ENCODE measurements around the gene HPD.
"Not testable (repeated sequence)": the region's sequence is repeated elsewhere in the genome, so short reads cannot be mapped to it uniquely, and the experiment has no call there.

HPD gene

DNA sequence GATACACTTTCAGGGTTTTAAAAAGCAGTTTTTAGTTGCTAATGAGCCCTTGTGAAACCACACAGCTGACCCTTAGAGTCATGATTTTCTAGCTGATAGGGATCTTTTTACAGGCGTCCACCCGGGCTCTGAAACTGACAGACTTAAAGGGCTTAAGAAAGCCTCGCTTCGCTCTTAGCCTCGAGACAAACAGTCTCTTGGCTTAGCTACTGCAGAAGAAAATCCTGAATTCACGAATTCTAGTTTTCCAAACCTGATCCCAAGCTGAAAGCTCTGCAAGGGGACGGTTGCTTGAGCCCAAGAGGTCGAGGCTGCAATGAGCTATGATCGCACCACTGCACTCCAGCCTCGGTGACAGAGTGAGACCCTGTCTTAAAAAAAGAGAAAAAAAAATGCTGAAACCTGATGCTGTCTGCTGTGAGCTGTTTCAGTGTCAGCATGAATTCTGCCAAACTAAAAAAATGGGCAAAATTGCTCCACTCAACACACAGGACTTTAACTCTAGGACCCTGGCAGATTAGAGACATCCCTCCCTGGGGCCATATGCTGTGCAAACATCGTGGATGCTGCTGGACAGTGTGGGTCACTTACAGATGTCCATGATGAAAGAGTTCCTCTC lies 3.1 kb upstream of the HPD start:
- no peak for DNase-seq

DNA sequence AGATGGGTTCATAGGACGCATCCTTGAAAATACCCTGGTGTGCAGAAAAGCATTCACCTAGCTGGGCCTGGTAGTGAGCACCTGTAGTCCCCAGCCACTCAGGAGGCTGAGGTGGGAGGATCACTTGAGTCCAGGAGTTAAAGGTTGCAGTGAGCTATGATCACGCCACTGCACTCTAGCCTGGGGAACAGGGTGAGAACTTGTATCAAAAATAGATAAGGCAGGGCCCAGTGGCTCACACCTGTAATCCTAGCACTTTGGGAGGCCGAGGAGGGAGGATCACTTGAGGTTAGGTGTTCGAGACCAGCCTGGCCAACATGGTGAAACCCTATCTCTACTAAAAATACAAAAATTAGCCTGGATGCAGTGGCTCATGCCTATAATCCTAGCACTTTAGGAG lies 2.0 kb upstream of the HPD start:
- DNase-seq: not testable (repeated sequence)

DNA sequence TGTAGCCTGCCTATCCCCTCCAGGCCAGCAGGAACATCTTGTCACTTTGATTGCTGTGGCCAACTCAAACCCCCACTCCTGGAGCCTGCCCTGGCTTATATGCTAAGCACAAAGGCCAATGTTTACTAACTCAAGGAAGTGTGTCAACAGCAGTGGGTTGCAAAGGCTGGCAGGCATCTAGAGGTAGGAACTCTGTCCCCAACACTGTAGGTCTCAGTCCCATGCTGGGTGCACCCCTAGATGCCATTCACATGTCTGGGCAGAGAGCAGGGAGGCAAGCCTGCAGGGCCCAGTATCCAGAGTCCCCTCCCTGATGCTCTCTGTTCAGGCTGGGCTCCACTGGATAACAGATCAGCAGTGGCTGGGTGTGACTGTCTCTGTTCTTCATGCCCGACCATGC lies 1.6 kb upstream of the HPD start:
- DNase-seq: no peak

DNA sequence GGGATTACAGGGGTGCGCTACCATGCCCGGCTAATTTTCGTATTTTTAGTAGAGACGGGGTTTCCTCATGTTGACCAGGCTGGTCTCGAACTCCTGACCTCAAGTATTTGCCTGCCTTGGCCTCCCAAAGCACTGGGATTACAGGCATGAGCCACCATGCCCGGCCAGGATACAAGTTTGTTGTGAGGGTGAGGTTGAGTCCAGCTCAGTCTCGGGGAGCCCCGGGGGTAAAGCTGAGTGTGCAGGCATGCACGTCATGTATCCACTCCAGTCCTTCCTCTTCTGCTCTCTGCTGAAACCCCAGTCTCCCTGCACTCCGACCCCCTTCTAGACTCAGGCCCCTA lies 369 bp downstream of the HPD start:
- DNase-seq: no peak

DNA sequence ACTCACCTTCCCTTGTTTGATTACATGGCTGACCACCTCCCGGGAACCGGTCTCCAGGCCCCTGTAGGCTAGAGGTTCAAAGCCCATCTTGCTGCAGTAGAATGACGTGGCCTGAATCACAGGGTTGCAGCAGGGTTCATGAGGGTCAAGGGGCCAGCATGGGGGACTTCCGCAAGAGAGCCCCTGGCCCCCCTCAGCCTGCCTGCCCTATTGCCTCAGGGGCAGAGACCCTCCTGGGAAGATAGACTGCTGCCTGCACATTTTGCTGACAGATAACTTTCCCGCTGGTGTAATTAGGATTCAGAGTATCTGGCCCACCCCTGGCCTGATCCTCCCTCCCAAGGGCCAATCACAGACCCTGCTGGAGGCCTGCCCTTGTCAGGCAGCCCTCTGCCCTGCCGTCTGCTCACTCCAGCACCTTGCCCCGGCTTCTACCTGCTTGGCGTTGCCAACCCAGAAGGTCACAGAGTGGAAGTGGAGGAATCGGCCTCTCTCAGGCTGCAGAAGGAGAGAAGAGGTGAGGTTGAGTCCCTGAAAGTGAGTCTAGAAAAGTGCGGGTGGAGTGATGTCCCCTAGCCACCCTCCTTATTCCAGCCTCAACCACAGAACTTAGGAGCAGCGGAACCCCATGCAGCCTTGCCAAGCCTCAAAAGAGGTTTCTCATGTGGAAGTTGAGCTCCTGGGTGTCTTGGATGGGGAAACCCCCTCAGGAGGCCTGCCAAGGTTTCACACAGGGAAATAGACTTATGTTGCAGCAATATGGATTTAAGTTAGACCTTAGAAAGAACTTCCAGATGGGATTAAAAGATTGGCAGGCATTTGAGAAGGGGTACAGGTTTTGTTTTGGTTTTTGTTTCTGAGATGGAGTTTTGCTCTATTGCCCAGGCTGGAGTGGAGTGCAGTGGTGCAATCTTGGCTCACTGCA lies 1.1 kb downstream of the HPD start:
- no peak for DNase-seq

DNA sequence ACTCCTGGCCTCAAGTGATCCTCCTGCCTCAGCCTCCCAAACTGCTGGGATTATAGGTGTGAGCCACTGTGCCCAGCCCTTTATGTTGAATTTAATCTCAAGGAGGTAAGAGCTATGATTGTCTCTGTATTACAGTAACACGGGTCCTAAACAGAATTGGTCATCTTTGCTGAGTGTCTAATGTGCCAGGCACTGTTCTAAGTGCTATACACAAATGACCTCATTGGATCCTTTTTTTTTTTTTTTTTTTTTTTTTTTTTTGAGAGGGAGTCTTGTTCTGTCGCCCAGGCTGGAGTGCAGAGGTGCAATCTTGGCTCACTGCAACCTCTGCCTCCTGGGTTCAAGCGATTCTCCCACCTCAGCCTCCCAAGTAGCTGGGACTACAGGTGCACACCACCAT lies 6.3 kb downstream of the HPD start:
- not testable (repeated sequence) for DNase-seq

DNA sequence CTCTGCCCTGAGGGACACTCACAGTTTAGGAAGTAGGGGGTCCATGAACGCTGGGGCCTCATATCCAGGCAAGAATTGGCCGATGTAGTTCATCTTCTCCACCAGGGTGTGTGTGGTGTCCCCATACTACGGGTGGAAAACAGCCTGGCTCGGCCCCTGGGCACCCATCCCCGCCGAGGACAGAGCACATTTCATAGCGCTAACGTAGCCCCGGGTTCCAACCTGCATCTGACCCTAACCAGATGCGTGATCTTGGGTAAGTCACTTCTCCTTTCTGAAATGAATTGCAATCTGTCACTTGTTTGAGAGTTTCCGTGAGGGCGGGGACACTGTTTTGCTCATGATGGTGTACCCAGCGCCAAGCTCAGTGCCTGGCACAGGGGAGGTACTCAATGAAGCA lies 9.0 kb downstream of the HPD start:
- no peak for DNase-seq

DNA sequence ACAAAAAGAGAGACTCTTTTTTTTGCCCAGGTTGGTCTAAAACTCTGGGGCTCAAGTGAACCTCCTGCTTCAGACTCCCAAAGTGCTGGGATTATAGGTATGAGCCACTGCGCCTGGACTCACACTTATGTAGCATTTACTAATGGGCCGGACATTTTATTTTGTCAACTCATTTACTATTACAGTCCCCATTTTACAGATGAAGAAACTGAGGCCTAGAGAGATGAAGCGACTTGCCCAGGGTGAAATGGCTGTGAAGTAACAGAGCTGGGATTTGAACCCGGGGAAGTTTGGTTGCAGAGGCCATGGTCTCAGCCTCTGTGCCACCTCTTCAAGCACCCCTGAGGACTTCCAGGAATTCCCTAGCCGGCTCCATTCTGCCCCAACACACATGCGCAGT lies 9.4 kb downstream of the HPD start:
- no peak for DNase-seq

DNA sequence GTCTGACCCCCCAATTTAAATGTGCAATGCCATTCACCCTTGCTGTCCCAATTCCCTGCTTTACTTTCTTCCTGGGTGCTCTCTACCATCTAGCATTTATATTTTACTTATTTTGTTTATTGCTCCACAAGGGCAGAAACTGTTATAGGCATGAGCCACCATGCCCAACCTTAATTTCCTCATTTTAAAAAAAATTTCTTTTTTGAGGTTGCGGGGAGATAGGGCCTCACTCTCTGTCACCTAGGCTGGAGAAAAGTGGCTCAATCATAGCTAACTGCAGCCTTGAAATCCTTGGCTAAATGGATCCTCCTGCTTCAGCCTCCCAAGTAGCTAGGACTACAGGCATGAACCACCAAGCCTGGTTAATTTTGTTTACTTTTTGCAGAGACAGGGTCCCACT lies 13.0 kb downstream of the HPD start:
- no peak for DNase-seq

DNA sequence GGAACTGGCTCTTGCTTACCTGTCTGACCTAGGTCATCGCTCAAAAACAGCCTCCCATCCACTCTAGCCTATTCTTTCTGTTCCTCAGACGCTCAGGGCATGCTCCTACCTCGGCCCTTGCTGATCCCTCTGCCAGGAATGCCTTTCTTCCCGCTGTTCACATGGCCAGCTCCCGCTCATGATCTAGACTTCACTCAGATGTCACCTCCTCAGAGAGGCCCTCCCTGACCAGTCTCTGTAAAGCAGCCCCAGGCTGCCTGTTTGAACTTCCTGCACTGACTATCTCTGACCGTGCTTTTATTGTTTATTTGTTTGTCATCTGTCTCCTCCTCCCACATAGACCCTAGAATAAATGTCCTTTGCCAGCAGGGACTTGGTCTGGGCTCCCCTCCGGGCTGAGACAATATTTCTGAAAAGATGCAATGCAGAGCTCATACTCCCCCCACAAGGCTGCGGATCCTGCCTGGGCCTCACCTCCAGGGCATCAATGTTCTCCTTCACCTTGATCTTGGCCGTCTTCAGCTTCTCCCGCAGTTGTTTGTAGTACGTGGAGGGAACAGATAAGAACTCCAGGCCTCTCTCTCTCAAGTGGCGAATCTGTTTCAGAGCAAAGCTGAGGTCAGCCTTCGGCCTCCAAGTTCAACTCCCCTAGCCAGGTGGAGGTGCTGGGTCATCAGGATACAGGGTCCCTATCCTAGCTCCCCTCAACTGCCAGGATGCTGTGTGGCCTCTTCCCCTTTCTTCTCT lies 15.2 kb downstream of the HPD start:
- no peak for DNase-seq

DNA sequence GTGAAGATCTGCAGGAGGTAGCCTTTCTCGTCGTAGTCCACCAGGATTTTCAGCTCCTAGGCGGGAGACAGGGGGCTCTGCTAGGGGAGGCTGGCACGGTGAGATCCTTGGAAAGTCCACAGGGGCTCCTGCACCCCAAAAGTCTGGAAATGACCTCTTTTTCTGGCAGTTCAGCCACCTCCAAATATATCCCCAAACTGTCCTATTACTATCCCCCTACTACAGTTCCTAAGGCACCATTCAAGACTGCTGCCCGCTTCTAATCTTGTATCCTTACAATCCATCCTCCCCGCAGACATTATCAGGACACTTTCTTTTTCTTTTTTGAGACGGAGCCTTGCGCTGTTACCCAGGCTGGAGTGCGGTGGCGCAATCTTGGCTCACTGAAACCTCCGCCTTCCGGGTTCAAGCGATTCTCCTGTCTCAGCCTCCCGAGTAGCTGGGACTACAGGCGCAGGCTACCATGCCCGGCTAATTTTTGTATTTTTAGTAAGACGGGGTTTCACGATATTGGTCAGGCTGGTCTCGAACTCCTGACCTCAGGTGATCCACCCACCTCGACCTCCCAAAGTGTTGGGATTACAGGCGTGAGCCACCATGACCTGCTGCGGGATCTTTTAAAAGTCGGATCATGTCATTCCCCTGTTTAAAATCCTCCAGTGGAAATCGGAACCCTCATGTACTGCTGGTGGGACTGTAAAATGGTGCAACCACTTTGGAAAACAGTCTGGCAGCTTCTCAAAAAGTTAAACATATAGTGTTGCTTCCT lies 18.5 kb downstream of the HPD start:
- no peak for DNase-seq

DNA sequence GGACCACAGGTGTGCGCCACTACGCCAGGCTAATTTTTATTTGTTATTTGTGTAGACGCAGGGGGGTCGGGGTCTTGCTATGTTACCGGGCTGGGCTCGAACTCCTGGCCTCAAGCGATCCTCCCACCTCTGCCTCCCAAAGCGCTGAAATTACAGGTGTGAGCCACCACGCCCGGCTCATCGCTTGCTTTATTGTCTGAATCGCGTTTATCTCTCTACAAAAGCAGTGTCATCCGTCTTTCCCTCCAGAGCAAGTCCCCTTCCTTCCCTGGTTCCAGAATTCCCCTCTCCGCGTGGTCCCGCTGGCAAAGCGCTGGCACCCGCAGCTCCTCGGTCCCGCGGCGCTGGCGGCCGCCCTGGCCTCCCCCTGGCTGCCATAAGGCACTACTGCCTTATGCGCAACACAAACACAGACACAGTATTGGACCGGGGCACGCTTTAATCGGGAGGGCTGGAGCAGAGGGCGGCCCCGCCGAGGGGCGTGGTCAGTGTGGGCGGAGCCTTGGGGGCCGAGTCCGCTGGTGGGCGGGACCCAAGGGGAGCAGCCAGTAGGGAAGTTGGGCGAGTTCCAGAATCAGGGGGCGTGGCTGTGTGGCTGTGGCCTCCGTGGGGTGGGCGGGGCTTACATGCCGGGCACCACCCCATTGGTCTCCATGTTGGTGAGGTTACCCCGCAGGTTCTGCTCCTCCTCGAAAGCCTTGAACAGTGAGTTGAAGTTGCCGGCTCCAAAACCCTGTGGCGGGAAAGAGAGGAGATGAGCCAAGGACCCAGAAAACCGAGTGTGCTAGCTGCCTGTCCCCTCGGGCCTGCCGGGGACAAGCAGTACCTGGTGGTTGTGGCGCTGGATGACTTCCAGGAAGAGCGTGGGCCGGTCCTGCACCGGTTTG lies 19.3 kb downstream of the HPD start:
- DNase-seq: peak; percentile 100

DNA sequence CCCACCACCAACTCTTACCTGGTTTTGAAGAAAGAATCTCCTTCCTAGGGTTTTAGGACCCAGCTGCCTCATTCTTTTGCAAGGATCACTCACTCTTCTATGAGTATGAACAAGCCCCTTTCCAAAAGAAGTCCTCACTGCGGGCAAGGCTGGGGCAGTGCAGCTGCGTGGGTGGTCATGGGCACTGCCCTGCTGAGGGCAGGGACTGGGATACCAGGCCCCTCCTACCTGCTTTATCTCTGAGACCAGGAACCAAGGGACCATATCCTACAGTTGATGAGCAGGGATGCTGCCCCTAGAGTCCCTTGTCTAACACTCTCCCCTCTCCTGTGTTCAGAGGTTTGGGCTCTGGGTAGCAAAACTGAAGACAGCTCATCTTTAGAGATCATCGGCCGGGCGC lies 20.5 kb downstream of the HPD start:
- DNase-seq: no peak

DNA sequence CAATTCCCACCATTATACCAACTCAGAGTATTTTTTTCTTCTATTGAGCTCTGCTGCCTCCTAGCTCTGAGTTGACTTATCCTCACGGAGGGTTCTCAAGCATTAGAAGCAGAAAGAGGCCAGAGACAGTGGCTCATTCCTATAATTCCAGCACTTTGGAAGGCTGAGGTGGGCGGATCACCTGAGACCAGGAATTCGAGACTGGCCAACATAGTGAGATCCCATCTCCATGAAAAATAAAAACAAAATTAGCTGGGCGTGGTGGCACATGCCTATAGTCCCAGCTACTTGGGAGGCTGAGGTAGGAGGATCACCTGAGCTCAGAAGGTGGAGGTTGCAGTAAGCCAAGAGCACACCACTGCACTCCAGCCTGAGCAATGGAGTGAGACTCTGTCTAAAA lies 21.0 kb downstream of the HPD start:
- DNase-seq: no peak

DNA sequence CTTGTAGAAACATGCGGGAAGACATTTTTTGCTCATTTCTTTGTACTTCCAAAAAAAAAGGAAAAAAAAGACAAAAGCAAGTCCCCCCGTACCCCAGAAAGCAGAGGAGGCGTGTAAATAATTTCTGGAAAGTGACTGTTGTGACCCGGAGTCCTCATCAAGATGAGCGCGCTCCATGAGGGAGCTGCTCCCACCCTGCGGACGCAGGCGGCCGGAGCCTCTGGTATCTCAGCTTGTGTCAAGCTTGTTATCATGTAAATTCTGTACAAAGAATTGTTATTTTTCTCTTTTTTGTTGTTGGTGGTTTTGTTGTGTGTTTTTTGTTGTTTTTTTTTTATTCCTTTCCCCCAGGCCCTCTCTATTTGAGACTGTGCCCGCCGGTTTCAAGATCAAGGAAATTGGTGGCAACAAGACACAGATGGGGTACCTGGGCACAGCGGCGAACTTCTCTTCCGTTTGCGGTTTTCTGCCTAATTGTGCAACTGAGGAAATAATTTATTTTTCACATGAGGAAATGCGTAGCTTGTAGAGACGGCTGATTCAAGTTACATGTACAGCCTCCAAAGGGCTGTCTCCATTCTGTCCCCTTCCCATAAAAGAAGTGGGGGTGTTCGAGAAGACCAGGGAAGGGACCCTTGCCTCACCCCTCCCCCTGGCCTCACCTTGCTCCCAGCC lies 27.0 kb downstream of the HPD start:
- DNase-seq: no peak

DNA sequence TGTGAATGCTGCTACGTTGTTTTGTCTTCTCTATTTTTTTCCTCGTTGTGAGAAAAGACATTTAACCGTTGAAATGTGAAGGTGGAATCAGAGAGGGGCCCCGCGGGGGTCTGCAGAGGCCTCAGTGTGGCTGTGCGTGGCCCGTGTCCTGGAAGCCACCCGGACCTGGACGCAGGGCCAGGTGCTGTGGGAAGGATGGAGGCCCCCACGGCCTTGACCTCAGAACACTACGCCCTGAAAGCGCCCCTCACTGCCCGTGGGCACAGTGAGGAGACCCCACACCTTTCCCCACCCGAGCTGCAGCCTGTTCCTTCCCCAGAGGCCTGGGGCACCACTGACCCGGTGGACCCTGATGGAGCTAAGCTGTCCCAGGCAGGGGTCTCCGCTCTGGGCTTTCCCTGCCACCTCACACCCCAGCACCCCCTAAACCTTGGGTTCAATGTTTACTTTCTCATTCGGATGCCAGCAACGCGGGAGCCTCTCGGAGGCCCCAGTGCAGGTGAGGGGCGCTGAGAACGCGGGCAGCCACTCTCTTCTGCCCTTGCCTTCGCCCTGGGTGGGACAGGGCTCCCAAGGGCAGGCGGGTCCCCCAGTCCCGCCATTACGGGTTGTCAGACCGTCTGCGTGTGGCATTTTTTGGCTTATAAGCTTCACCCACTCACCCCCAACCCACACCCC lies 27.9 kb downstream of the HPD start:
- DNase-seq: no peak

DNA sequence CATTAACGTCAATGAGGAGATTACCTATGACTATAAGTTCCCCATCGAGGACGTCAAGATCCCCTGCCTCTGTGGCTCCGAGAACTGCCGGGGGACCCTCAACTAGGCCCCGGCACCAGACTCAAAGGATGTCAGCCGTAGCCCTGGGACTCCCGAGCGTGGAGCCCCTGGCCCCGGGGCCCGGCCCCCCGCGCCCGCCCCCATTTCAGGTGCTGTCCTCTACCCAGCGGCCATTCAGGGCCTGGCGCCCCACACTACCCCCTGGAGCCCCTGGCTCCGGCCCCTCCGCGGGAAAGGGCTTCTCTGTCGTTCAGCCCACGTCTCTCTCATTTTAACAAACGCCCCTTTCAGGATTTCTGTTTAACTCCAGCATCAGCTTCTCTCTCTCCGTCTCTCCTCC lies 28.5 kb downstream of the HPD start:
- no peak for DNase-seq

DNA sequence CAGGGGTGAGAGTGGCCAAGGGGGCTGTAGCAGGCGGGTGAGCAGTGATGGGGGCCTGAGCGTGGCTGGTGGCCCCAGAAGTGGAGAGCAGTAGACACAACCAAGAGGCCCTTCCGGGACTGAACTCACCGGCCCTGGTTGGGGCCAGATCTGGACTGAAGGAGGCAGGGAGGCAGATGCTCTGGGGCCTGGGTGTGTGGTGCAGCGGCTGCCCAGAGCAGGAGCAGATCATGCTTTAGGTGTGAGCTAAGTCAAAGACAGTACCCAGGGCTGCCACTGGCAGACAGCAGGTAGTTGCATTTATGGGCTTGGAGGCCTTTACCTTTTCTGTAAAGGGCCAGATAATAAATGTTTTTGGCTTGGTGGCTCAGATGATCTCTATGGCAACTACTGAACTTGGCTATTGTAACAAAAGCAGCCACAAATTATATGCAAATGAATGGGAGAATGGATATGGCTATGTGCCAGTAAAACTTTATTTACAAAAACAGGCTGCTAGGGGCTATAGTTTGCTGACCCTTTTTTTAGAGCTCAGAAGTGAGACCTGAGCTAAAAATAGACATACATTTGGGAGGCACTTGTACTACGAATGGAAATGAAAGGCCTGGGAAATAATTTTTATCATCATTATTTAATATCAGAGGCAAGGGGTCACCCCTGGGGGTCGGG lies 29.3 kb downstream of the HPD start:
- no peak for DNase-seq

DNA sequence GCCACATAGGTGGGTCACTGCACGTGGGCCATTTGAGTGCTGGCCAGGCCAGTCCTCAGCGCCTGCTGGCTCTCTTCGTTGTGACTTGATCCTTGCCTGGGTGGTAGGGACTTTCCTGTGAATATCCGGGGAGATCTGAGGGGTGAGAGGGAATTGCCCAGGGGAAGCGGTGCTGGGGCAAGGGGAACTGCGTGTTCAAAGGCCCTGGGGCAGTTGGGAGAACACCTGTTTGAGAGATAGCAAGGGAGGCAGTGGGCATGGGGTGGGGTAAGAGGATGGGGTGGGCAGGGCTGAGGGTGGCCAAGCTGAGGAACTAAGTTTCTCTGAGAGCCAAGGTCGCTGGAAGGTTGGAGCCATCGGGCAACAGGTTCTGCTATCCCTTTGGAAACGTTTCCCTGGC lies 29.8 kb downstream of the HPD start:
- DNase-seq: no peak

DNA sequence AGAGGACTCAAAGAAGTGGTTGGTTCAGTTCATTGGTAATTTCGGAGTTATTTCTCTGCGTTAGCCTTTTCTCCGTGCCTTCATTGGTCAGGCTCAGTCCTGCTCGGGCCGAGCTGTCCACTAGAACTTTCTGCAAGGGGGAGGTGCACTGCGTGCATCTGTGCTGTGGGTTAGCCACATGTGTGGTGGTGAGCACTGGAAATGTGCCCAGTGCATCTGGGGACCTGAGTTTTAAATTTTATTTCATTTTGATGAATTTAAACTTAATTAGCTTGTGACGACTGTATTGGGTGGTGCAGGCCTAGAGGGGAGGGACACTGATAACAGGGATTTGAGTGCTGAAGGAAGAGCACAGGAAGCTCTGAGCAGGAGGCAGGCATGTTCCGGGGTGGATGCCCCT lies 30.4 kb downstream of the HPD start:
- DNase-seq: no peak

Data from CD4-positive, alpha-beta T cell treated with Interleukin-6 for 4 hours (primary cell).